HepG2 (cell line): ENCODE data around the gene PACS2. TPM values are rescaled to one million over a fixed set of nuclear protein-coding genes. Genes with fewer than 3 reads are reported as not detected.
A peak's percentile ranks its signal among the peaks of the same experiment; 100 is the strongest.

Experiments
- CCDC6 ChIP-seq: sonication (generic); formaldehyde crosslinking; IDR thresholded peaks from 2 replicates; pipeline ENCODE4 v1.8.1; 2022; ENCODE audit warnings: mild to moderate bottlenecking, missing genetic modification reagents, moderate library complexity
- FOXP1 ChIP-seq, 2 experiments: fragments of 450-650 bp in 1 of 2; IDR thresholded peaks; 2 replicates each; pipeline ENCODE4 v1.6.1; 2017 to 2018; ENCODE audit warnings: antibody characterized with exemption in 1 of 2
- HDAC1 ChIP-seq: sonication (generic); formaldehyde crosslinking; IDR thresholded peaks from 2 replicates; pipeline ENCODE4 v1.5.1; 2020; ENCODE audit warnings: mild to moderate bottlenecking, missing genetic modification reagents
- HOMEZ ChIP-seq: IDR thresholded peaks from 2 replicates; pipeline ENCODE4 v1.6.1; 2016; ENCODE audit warnings: low read depth
- MIER2 ChIP-seq: IDR thresholded peaks from 2 replicates; pipeline ENCODE4 v1.6.1; 2016; ENCODE audit warnings: missing biosample characterization, missing genetic modification reagents
- ZNF160 ChIP-seq: sonication (generic); formaldehyde crosslinking; IDR thresholded peaks from 2 replicates; pipeline ENCODE4 v1.8.0; 2022; ENCODE audit warnings: mild to moderate bottlenecking, inconsistent platforms, missing genetic modification reagents
- ZNF234 ChIP-seq: sonication (generic); formaldehyde crosslinking; conservative IDR thresholded peaks from 2 replicates; pipeline ENCODE4 v1.5.1; 2020; ENCODE audit warnings: mild to moderate bottlenecking, missing genetic modification reagents
- ZNF292 ChIP-seq: sonication (generic); formaldehyde crosslinking; IDR thresholded peaks from 2 replicates; pipeline ENCODE4 v1.8.1; 2022; ENCODE audit warnings: mild to moderate bottlenecking, low read depth, missing genetic modification reagents, borderline replicate concordance
- ZNF672 ChIP-seq: sonication (generic); formaldehyde crosslinking; IDR thresholded peaks from 2 replicates; pipeline ENCODE4 v1.8.1; 2022; ENCODE audit warnings: missing genetic modification reagents
- polyA plus RNA-seq, 8 experiments: library from polyadenylated mRNA; depleted of rRNA in 3 of 8; stranded (reverse) in 7 of 8; unstranded in 1 of 8; fragments of >200 nt; fragmentation: Illumina TruSeq in 4 of 8; extraction: Trizol in 4 of 8; gene quantifications; 2 replicates each; pipeline versions ENCODE4 v1.2.1 to v1.2.3, GENCODE V29; 2011 to 2016; ENCODE audit warnings: low read depth in 4 of 8, missing spikeins in 1 of 8, mixed read lengths in 1 of 8; ENCODE audit not compliant: insufficient read depth in 1 of 8
- total RNA-seq, 5 experiments: library from RNA; depleted of rRNA; stranded (reverse); fragments of >200 nt; fragmentation: Illumina TruSeq; extraction: Trizol; gene quantifications; 2 replicates each; pipeline ENCODE4 v1.2.3, GENCODE V29; 2016; ENCODE audit warnings: low read depth in 1 of 5
- TF ChIP-seq, protein P1 (sequence below): sonication (generic); formaldehyde crosslinking; conservative IDR thresholded peaks from 2 replicates; pipeline ENCODE4 v1.8.0; 2022; ENCODE audit warnings: mild to moderate bottlenecking, moderate library complexity, missing genetic modification reagents
- TF ChIP-seq, protein P2 (sequence below): sonication (generic); formaldehyde crosslinking; IDR thresholded peaks from 2 replicates; pipeline ENCODE4 v1.5.0; 2020; ENCODE audit warnings: mild to moderate bottlenecking, missing genetic modification reagents
- TF ChIP-seq, protein P3 (sequence below): sonication (generic); formaldehyde crosslinking; IDR thresholded peaks from 2 replicates; pipeline ENCODE4 v1.4.0; 2020; ENCODE audit warnings: missing genetic modification reagents
- TF ChIP-seq, protein P4 (sequence below): sonication (generic); formaldehyde crosslinking; IDR thresholded peaks from 2 replicates; pipeline ENCODE4 v1.4.0; 2020; ENCODE audit warnings: missing genetic modification reagents
- TF ChIP-seq, protein P5 (sequence below): sonication (generic); formaldehyde crosslinking; IDR thresholded peaks from 2 replicates; pipeline ENCODE4 v1.5.1; 2020; ENCODE audit warnings: mild to moderate bottlenecking, missing genetic modification reagents, borderline replicate concordance

The PACS2 gene
- total and polyA plus RNA-seq, 2 of the 13 experiments (the other 11 are each of a cell fraction or from before 2014, with no cell fraction given) = 23.6 to 27.6 TPM

DNA sequence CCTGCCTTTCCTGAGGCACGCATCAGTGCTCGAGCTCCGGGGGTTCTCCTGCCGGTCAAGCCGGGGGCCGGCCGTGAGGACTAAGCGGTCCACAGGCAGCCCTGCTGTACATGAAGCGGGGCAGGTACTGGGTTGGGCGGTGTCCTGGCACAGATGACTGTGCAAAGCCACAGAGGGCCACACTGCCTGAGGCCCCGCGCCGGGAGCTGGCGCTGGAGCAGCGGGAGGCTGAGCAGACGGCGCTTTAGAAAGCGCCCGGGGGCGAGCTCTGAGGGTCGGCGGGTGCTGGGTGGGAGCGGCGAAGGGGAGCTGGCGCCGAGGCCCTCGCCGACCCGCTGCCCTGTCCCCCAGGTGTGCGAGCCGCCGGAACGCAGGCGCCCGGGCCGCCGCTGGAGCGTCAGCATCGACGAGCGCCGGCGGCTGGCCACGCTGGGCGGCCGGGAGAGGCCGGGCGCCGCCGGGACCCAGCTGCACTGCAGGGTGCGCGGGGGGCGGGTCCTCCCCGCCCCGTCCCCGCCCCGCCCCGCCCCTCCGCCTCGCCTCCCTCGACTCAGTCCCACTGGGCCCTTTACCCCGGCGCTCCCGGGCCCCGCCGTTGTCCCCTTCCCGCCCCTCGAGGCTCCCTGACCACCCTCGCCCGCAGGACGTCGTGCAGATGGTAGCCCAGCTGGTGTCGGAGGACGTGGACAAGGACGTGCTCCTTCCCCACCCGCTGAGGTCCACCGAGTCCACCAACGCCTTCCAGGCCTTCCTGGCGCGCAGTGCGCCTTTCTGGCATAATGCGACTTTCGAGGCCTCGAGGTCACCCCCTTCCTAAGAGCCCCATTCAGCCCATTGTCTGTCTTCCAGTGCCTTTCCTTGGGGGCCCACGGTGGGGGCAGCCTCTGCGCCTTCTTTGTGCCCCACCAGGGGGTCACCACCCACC is 96.7 kb downstream of the PACS2 start (continued):
- TF ChIP-seq HOMEZ (no peak), ZNF672 (CRISPR knock-in tag) (no peak), ZNF234 (no peak), CCDC6 (0 out of 2 replicates have a peak, but pooled peaks have one; percentile 37), ZNF292 (CRISPR knock-in tag) (no peak), ZNF160 (no peak), HDAC1 (CRISPR knock-in tag) (no peak), FOXP1 (IDR thresholded peaks at IDR 0.05) (no peak), FOXP1 (CRISPR knock-in tag; IDR thresholded peaks at IDR 0.05) (no peak), MIER2 (no peak)
- TF ChIP-seq, protein P1, sequence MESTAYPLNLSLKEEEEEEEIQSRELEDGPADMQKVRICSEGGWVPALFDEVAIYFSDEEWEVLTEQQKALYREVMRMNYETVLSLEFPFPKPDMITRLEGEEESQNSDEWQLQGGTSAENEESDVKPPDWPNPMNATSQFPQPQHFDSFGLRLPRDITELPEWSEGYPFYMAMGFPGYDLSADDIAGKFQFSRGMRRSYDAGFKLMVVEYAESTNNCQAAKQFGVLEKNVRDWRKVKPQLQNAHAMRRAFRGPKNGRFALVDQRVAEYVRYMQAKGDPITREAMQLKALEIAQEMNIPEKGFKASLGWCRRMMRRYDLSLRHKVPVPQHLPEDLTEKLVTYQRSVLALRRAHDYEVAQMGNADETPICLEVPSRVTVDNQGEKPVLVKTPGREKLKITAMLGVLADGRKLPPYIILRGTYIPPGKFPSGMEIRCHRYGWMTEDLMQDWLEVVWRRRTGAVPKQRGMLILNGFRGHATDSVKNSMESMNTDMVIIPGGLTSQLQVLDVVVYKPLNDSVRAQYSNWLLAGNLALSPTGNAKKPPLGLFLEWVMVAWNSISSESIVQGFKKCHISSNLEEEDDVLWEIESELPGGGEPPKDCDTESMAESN (CRISPR knock-in tag) = 0 out of 2 replicates have a peak, but pooled peaks have one; percentile 27
- TF ChIP-seq, protein P2, sequence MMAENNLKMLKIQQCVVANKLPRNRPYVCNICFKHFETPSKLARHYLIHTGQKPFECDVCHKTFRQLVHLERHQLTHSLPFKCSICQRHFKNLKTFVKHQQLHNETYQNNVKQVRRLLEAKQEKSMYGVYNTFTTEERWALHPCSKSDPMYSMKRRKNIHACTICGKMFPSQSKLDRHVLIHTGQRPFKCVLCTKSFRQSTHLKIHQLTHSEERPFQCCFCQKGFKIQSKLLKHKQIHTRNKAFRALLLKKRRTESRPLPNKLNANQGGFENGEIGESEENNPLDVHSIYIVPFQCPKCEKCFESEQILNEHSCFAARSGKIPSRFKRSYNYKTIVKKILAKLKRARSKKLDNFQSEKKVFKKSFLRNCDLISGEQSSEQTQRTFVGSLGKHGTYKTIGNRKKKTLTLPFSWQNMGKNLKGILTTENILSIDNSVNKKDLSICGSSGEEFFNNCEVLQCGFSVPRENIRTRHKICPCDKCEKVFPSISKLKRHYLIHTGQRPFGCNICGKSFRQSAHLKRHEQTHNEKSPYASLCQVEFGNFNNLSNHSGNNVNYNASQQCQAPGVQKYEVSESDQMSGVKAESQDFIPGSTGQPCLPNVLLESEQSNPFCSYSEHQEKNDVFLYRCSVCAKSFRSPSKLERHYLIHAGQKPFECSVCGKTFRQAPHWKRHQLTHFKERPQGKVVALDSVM (CRISPR knock-in tag) = no peak
- TF ChIP-seq, protein P3, sequence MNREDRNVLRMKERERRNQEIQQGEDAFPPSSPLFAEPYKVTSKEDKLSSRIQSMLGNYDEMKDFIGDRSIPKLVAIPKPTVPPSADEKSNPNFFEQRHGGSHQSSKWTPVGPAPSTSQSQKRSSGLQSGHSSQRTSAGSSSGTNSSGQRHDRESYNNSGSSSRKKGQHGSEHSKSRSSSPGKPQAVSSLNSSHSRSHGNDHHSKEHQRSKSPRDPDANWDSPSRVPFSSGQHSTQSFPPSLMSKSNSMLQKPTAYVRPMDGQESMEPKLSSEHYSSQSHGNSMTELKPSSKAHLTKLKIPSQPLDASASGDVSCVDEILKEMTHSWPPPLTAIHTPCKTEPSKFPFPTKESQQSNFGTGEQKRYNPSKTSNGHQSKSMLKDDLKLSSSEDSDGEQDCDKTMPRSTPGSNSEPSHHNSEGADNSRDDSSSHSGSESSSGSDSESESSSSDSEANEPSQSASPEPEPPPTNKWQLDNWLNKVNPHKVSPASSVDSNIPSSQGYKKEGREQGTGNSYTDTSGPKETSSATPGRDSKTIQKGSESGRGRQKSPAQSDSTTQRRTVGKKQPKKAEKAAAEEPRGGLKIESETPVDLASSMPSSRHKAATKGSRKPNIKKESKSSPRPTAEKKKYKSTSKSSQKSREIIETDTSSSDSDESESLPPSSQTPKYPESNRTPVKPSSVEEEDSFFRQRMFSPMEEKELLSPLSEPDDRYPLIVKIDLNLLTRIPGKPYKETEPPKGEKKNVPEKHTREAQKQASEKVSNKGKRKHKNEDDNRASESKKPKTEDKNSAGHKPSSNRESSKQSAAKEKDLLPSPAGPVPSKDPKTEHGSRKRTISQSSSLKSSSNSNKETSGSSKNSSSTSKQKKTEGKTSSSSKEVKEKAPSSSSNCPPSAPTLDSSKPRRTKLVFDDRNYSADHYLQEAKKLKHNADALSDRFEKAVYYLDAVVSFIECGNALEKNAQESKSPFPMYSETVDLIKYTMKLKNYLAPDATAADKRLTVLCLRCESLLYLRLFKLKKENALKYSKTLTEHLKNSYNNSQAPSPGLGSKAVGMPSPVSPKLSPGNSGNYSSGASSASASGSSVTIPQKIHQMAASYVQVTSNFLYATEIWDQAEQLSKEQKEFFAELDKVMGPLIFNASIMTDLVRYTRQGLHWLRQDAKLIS (CRISPR knock-in tag) = no peak
- TF ChIP-seq, protein P4, sequence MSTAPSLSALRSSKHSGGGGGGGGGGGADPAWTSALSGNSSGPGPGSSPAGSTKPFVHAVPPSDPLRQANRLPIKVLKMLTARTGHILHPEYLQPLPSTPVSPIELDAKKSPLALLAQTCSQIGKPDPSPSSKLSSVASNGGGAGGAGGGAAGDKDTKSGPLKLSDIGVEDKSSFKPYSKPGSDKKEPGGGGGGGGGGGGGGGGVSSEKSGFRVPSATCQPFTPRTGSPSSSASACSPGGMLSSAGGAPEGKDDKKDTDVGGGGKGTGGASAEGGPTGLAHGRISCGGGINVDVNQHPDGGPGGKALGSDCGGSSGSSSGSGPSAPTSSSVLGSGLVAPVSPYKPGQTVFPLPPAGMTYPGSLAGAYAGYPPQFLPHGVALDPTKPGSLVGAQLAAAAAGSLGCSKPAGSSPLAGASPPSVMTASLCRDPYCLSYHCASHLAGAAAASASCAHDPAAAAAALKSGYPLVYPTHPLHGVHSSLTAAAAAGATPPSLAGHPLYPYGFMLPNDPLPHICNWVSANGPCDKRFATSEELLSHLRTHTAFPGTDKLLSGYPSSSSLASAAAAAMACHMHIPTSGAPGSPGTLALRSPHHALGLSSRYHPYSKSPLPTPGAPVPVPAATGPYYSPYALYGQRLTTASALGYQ (CRISPR knock-in tag) = no peak
- TF ChIP-seq, protein P5, sequence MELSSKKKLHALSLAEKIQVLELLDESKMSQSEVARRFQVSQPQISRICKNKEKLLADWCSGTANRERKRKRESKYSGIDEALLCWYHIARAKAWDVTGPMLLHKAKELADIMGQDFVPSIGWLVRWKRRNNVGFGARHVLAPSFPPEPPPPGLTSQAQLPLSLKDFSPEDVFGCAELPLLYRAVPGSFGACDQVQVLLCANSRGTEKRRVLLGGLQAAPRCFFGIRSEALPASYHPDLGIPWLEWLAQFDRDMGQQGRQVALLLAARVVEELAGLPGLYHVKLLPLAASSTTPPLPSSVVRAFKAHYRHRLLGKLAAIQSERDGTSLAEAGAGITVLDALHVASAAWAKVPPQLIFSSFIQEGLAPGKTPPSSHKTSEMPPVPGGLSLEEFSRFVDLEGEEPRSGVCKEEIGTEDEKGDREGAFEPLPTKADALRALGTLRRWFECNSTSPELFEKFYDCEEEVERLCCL (CRISPR knock-in tag) = no peak
